Esophagus squamous epithelium (tissue), 5 donors: ENCODE measurements around the gene FAM200A. TPM values are rescaled to one million over a fixed set of nuclear protein-coding genes. Genes with fewer than 3 reads are reported as not detected.

Source experiments
- DNase-seq: peaks from one replicate; lab custom pipeline; 2025; lab: John Stamatoyannopoulos, UW
- H3K27ac ChIP-seq, 4 donors: fragments of 200-600 bp; sonication (generic); one replicate each; pipeline ENCODE4 v1.5.1; 2016 to 2019; ENCODE audit warnings: mild to moderate bottlenecking in 1 of 4
- H3K27me3 ChIP-seq, 4 donors: fragments of 200-600 bp; sonication (generic); 1 replicate in 3 of 4; 2 replicates in 1 of 4; pipeline versions ENCODE4 v1.5.1 to v1.6.0; 2017 to 2021; ENCODE audit warnings: antibody characterized with exemption in 1 of 4
- H3K36me3 ChIP-seq, 3 donors: fragments of 200-600 bp; sonication (generic); one replicate each; pipeline ENCODE4 v1.5.1; 2016 to 2019
- H3K4me1 ChIP-seq, 3 donors: fragments of 200-600 bp; sonication (generic); one replicate each; pipeline ENCODE4 v1.5.1; 2017 to 2019
- H3K4me3 ChIP-seq, 4 donors: fragments of 200-600 bp; sonication (generic); 1 replicate in 3 of 4; 2 replicates in 1 of 4; pipeline ENCODE4 v1.5.1; 2016 to 2019; ENCODE audit warnings: mild to moderate bottlenecking in 2 of 4, moderate library complexity in 1 of 4
- H3K9me3 ChIP-seq, 3 donors: fragments of 200-600 bp; sonication (generic); one replicate each; pipeline ENCODE4 v1.5.1; 2016 to 2019
- CTCF ChIP-seq, 6 experiments: fragments of 450-650 bp in 4 of 6; fragments of 200-600 bp in 2 of 6; sonication (generic) in 2 of 6; IDR thresholded peaks; one replicate each; pipeline ENCODE4 v1.5.1; 2016 to 2019; ENCODE audit warnings: antibody characterized with exemption in 6 of 6, mild to moderate bottlenecking in 4 of 6, moderate library complexity in 4 of 6
- POLR2A ChIP-seq, 4 donors: fragments of 450-650 bp; IDR thresholded peaks; one replicate each; pipeline ENCODE4 v1.6.1; 2017; ENCODE audit warnings: antibody characterized with exemption in 4 of 4, mild to moderate bottlenecking in 4 of 4, moderate library complexity in 3 of 4
- WGBS, 2 donors: methylation state at CpG; one replicate each; pipeline ENCODE4 v1.1.5; 2018; 5-methylcytosine and 5-hydroxymethylcytosine counted together
- intact Hi-C: fragments of 100-400 bp; cut with DNase I; formaldehyde crosslinking; loops from one replicate; pipeline ENCODE4 v1.15.0; 2022
- total RNA-seq, 4 donors: library from RNA; depleted of rRNA; stranded (reverse); fragments of >200 nt; gene quantifications; one replicate each; pipeline ENCODE4 v1.1.0, GENCODE V29; 2016
- donor health status: DM: yes; HTN: yes; CAD: no.

The FAM200A gene
- 1 to 10 TPM; 1.9 to 5.6 (median 5.1) TPM for total RNA-seq

- Histone ChIP-seq H3K27ac (peak within 1 kb of the TSS; percentile 86 to 92 (median 90)), H3K4me3 (peak within 1 kb of the TSS; percentile 74 to 96 (median 88)), H3K27me3 (no peaks in the 10 kb centered on the region), H3K9me3 (peaks cover 0 to 4% (median 0%) of the 10 kb centered on the region in 3 donors), H3K36me3 (peaks cover 4 to 44% (median 6%) of the 10 kb centered on the region in 3 donors), H3K4me1 (peaks cover 8 to 26% (median 14%) of the 10 kb centered on the region in 3 donors)
- no peak for DNase-seq
- intact Hi-C loops, result no loop called here
- TF ChIP-seq POLR2A (IDR thresholded peaks at IDR 0.05), result peak in 3 of 4 donors; percentile 16 to 80 (median 70)
- no peak for TF ChIP-seq CTCF (IDR thresholded peaks at IDR 0.05)
- 1 to 3% methylated on average over 10 of the region's 37 CpGs for WGBS, 2 donors
Observed at GRCh38 chr7:99551767-99552463, at the start of gene FAM200A. FAM200A (minus strand) TSS chr7:99552114; CDS start chr7:99548407, 3,707 bp downstream.

- Histone ChIP-seq H3K27ac (no peak overlapping the region), H3K36me3 (no peaks in the 10 kb centered on the region), H3K27me3 (no peaks in the 10 kb centered on the region), H3K4me1 (no peaks in the 10 kb centered on the region), H3K9me3 (no peaks in the 10 kb centered on the region), H3K4me3 (no peak overlapping the region)
- no peak for DNase-seq
- no peak for TF ChIP-seq POLR2A (IDR thresholded peaks at IDR 0.05)
- TF ChIP-seq CTCF (IDR thresholded peaks at IDR 0.05), result no peak
- 75% methylated on average over 3 of the region's 4 CpGs; no CpG with 5 or more reads in 1 of the 2 donors for WGBS, 2 donors
- intact Hi-C loops, result no loop called here
Observed at GRCh38 chr7:99599836-99600235, 47.9 kb upstream of the FAM200A start.

GRCh38 chr7:99597762-99598501 is 46.0 kb upstream of the FAM200A start, which contains the start of gene TMEM225B:
TMEM225B (plus strand) TSS chr7:99598267; CDS start chr7:99604389, 6,122 bp downstream.
- TF ChIP-seq CTCF (IDR thresholded peaks at IDR 0.05), result no peak
- TF ChIP-seq POLR2A (IDR thresholded peaks at IDR 0.05), result no peak
- Histone ChIP-seq H3K4me1 (no peaks in the 10 kb centered on the region), H3K36me3 (no peaks in the 10 kb centered on the region), H3K9me3 (no peaks in the 10 kb centered on the region), H3K27me3 (no peaks in the 10 kb centered on the region), H3K27ac (no peak within 1 kb of the TSS), H3K4me3 (no peak within 1 kb of the TSS)
- WGBS, 2 donors, result 79 to 82% methylated on average over 4 to 5 of the region's 34 CpGs
- intact Hi-C loops, result no loop called here
- no peak for DNase-seq

- Histone ChIP-seq H3K4me3 (no peak overlapping the region), H3K27ac (no peak overlapping the region), H3K27me3 (no peaks in the 10 kb centered on the region), H3K36me3 (no peaks in the 10 kb centered on the region), H3K4me1 (no peaks in the 10 kb centered on the region), H3K9me3 (no peaks in the 10 kb centered on the region)
- DNase-seq, result no peak
- intact Hi-C loops, result no loop called here
- WGBS, 2 donors, result 72 to 91% methylated on average over 1 of the region's 1 CpG
- no peak for TF ChIP-seq CTCF (IDR thresholded peaks at IDR 0.05)
- no peak for TF ChIP-seq POLR2A (IDR thresholded peaks at IDR 0.05)
Observed at GRCh38 chr7:99596408-99596955, 44.6 kb upstream of the FAM200A start.
